ENCODE data around the gene TTYH1. TPM values are rescaled to one million over a fixed set of nuclear protein-coding genes. Genes with fewer than 3 reads are reported as not detected.

TTYH1 gene
- total RNA-seq, 4 donors from 2014 or later, result 0.63 to 17.8 (median 10.8) TPM

- no peak for DNase-seq (ENCODE audit: low spot score in 2 of 2)
- no peak for TF ChIP-seq POLR2A (IDR thresholded peaks at IDR 0.05)
- no peak for TF ChIP-seq CTCF (IDR thresholded peaks at IDR 0.05)
- no peak overlapping the region for H3K4me3 ChIP-seq (ENCODE audit: low read depth, poor library complexity, severe bottlenecking)
- intact Hi-C loops (cut with DNase I; ENCODE audit: low total_unique reads), result no loop called here
- 85 to 92% methylated on average over 5 of the region's 5 CpGs for WGBS, 2 donors
Measured at GRCh38 chr19:54433697-54434096, 18.4 kb downstream of the TTYH1 start.

- intact Hi-C loops (cut with DNase I; ENCODE audit: low total_unique reads), result no loop called here
- 46 to 73% methylated on average over 19 to 22 of the region's 23 CpGs for WGBS, 2 donors
- no peak overlapping the region for H3K4me3 ChIP-seq (ENCODE audit: low read depth, poor library complexity, severe bottlenecking)
- no peak for TF ChIP-seq POLR2A (IDR thresholded peaks at IDR 0.05)
- TF ChIP-seq CTCF (IDR thresholded peaks at IDR 0.05), result no peak
- DNase-seq (ENCODE audit: low spot score in 2 of 2), result no peak
Measured at GRCh38 chr19:54434112-54434872, 19.0 kb downstream of the TTYH1 start.

GRCh38 chr19:54434873-54435214 lies 19.6 kb downstream of the TTYH1 start:
- no peak for DNase-seq (ENCODE audit: low spot score in 2 of 2)
- intact Hi-C loops (cut with DNase I; ENCODE audit: low total_unique reads), result no loop called here
- TF ChIP-seq CTCF (IDR thresholded peaks at IDR 0.05) (no peak), POLR2A (IDR thresholded peaks at IDR 0.05) (no peak)
- WGBS, 2 donors, result 36 to 72% methylated on average over 10 to 11 of the region's 11 CpGs
- no peak overlapping the region for H3K4me3 ChIP-seq (ENCODE audit: low read depth, poor library complexity, severe bottlenecking)

GRCh38 chr19:54435551-54436016 lies 20.3 kb downstream of the TTYH1 start:
- TF ChIP-seq CTCF (IDR thresholded peaks at IDR 0.05) (no peak), POLR2A (IDR thresholded peaks at IDR 0.05) (no peak)
- 35 to 64% methylated on average over 14 to 15 of the region's 16 CpGs for WGBS, 2 donors
- intact Hi-C loops (cut with DNase I; ENCODE audit: low total_unique reads), result no loop called here
- no peak overlapping the region for H3K4me3 ChIP-seq (ENCODE audit: low read depth, poor library complexity, severe bottlenecking)
- no peak for DNase-seq (ENCODE audit: low spot score in 2 of 2)

- TF ChIP-seq POLR2A (IDR thresholded peaks at IDR 0.05) (no peak), CTCF (IDR thresholded peaks at IDR 0.05) (no peak)
- no peak overlapping the region for H3K4me3 ChIP-seq (ENCODE audit: low read depth, poor library complexity, severe bottlenecking)
- intact Hi-C loops (cut with DNase I; ENCODE audit: low total_unique reads), result no loop called here
- peak in 1 of 2 donors; percentile 83 for DNase-seq (ENCODE audit: low spot score in 2 of 2)
- WGBS, 2 donors, result 41 to 70% methylated on average over 15 of the region's 15 CpGs
Measured at GRCh38 chr19:54436031-54436523, 20.8 kb downstream of the TTYH1 start.
